Measurements from ENCODE around the gene PEPD.

Gene PEPD

GRCh38 chr19:33349319-33350289 is 172.0 kb downstream of the PEPD start:
- no peak for DNase-seq

GRCh38 chr19:33348301-33349010 is 173.1 kb downstream of the PEPD start:
- no peak for DNase-seq

- no peak for DNase-seq
Measured at GRCh38 chr19:33347300-33347699, 174.3 kb downstream of the PEPD start.

DNA sequence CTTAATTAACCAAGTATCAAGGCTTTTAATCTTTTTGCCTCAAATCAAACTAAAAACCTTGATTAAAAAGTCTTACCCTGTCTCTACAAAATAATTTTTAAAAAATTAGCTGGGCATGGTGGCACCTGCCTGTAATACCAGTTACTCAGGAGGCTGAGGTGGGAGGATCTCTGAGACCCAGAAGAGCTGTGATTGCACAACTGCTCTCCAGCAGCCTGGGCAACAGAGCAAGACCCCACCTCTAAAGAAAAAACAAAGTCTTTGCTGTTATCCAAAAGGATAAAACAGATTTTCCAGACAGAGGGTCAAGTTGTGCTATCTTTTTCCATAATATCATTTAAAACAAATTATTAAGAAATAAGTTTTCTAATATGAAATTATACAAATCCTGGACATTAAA is 174.9 kb downstream of the PEPD start:
- no peak for DNase-seq

GRCh38 chr19:33345163-33345562 is 176.4 kb downstream of the PEPD start:
- DNase-seq = no peak

- DNase-seq = no peak
Measured at GRCh38 chr19:33344573-33344925, 177.0 kb downstream of the PEPD start.

DNA sequence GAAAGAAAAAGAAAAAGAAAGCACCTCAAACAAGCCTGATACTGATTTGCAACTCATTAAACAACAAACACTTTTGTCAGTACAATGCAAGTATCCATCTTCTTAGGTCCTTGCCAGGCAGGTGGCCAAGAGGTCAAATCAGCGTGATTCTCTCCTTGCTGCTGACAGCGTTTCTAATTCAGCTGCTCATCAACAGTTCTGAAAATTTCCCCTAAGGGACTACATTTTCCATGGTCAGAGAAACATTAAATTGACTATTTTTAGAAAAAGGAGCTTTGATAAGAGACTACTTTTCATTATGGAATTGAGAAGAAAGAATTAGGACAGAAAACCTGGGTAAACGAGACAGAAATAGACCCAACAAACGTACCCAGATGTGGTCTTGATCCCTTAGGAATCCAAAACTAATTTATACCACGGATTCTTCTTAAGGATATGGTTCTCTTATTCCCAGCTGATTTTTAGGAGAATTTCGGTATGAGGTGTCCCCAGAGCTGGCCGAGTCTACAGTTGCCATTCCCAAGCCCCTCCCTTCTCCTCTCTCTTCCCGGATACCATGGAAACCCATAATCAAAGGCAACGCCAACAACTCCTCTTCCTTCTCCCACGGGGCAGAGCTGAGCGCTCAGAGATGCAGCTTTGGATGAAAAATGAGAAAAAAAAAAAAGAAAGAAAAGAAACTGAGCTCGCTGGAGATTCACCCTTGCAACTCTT is 177.6 kb downstream of the PEPD start:
- no peak for DNase-seq

DNA sequence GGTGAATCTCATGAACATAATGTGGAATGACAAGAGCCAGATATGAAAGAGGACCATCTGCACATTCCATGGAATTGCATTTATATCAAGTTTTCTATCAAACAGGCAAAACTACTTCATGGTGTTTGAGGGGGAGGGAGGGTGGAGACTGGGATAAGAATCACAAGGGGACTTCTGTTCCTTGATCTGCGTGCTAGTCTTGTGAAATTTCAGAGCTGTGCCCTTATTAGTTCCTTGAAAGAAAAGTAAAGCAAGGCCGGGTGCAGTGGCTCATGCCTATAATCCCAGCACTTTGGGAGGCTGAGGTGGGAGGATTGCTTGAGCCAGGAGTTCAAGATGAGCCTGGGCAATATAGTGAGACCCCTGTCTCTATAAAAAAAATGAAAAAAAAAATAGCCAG is 178.3 kb downstream of the PEPD start:
- no peak for DNase-seq

GRCh38 chr19:33340991-33341390 is 180.6 kb downstream of the PEPD start:
- DNase-seq = no peak

DNA sequence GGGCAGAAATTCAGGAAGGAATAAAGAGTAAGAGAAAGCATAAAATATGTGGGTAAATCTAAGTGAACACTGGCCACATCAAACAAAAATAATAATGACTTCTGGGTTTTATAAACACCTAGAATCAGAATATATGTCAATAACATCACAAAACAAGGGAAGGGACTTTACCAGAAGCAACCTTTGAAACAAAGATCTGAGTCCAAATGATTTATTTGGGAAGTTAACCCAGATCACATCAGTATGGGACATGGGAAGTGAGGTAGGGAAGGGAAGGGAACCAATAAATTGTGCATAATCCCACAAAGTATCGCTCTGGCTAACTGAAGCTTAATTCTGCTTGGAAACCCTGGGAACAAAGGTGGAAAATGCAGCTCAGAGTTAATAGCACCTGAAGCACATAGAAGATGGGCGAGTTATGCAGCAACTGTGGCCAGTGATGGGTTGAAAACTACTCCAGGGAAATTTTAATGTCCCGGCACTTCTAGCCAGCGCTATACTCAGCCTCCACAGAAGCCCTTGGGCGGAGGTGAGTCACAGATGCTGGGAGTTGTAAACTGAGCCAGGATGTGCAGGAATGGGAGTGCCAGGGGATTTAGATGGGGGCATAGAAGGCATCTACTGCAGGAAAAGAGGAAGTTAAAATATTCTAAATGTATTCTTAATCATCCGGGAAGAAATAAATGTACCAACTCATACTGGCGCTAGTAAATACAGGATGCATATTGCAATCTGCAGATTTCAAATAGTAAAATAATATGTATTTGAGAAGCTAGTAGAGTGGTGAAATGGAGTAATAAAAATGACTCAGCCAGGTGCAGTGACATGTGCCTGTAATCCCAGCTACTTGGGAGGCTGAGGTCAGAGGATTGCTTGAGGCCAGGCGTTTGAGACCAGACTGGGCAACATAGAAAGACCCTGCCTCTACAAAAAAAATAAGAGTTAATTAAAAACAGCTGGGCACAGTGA is 182.3 kb downstream of the PEPD start:
- no peak for DNase-seq
